Adrenal gland (tissue), 5 donors: Measurements from ENCODE around the gene PRSS33.

Experiments
- POLR2A ChIP-seq, 2 donors: fragments of 450-650 bp; IDR thresholded peaks; one replicate each; pipeline ENCODE4 v1.6.1; 2017; ENCODE audit warnings: antibody characterized with exemption in 2 of 2, mild to moderate bottlenecking in 2 of 2, moderate library complexity in 1 of 2
- TF ChIP-seq, protein P1 (sequence below), 6 experiments: fragments of 450-650 bp in 4 of 6; fragments of 200-600 bp in 2 of 6; sonication (generic) in 1 of 6; IDR thresholded peaks; 1 replicate in 5 of 6; 2 replicates in 1 of 6; pipeline versions ENCODE4 v1.5.1 to v1.8.0; 2016 to 2021; ENCODE audit warnings: antibody characterized with exemption in 6 of 6, mild to moderate bottlenecking in 2 of 6, moderate library complexity in 1 of 6
- donor health status: DM: no; HTN: no; CAD: no.

GRCh38 chr16:2776500-2777139 is 10.7 kb downstream of the PRSS33 start:
- TF ChIP-seq, protein P1, sequence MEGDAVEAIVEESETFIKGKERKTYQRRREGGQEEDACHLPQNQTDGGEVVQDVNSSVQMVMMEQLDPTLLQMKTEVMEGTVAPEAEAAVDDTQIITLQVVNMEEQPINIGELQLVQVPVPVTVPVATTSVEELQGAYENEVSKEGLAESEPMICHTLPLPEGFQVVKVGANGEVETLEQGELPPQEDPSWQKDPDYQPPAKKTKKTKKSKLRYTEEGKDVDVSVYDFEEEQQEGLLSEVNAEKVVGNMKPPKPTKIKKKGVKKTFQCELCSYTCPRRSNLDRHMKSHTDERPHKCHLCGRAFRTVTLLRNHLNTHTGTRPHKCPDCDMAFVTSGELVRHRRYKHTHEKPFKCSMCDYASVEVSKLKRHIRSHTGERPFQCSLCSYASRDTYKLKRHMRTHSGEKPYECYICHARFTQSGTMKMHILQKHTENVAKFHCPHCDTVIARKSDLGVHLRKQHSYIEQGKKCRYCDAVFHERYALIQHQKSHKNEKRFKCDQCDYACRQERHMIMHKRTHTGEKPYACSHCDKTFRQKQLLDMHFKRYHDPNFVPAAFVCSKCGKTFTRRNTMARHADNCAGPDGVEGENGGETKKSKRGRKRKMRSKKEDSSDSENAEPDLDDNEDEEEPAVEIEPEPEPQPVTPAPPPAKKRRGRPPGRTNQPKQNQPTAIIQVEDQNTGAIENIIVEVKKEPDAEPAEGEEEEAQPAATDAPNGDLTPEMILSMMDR (IDR thresholded peaks at IDR 0.05) = no peak
- TF ChIP-seq POLR2A (IDR thresholded peaks at IDR 0.05) = no peak
